ENCODE results near the gene RPL31. TPM values are rescaled to one million over a fixed set of nuclear protein-coding genes. Genes with fewer than 3 reads are reported as not detected.
"Not testable (repeated sequence)": the region's sequence is repeated elsewhere in the genome, so short reads cannot be mapped to it uniquely, and the experiment has no call there.

Gene RPL31
- total RNA-seq, 1 donor from 2014 or later = 1,122 TPM

- intact Hi-C loops (cut with DNase I) = no loop called here
- DNase-seq (ENCODE audit: extremely low spot score in 2 of 2) = no peak
- peaks cover 12% of the 10 kb centered on the region for H3K4me1 ChIP-seq
Measured at GRCh38 chr2:101045330-101045729, 43.2 kb downstream of the RPL31 start.

GRCh38 chr2:101047075-101047766 lies 45.1 kb downstream of the RPL31 start:
- H3K36me3 ChIP-seq = peaks cover 0 to 10% of the 10 kb centered on the region in 2 donors
- H3K4me1 ChIP-seq = peaks cover 12% of the 10 kb centered on the region
- H3K9me3 ChIP-seq = no peaks in the 10 kb centered on the region
- H3K27me3 ChIP-seq = no peaks in the 10 kb centered on the region
- no peak for TF ChIP-seq POLR2AphosphoS5 (IDR thresholded peaks at IDR 0.05; ENCODE audit: insufficient read depth in 1 of 2, low read depth in 1 of 2)
- TF ChIP-seq POLR2A (IDR thresholded peaks at IDR 0.05) = no peak
- no peak for TF ChIP-seq CTCF (IDR thresholded peaks at IDR 0.05)
- DNase-seq (ENCODE audit: extremely low spot score in 2 of 2) = no peak
- no peak overlapping the region for H3K27ac ChIP-seq
- H3K4me3 ChIP-seq = no peak overlapping the region
- intact Hi-C loops (cut with DNase I) = no loop called here

More at GRCh38 chr2:101045330-101045729, 43.2 kb downstream of the RPL31 start:
- no peaks in the 10 kb centered on the region for H3K9me3 ChIP-seq
- H3K27ac ChIP-seq = no peak overlapping the region
- H3K36me3 ChIP-seq = peaks cover 0 to 9% of the 10 kb centered on the region in 2 donors
- H3K27me3 ChIP-seq = no peaks in the 10 kb centered on the region
- H3K4me3 ChIP-seq = no peak overlapping the region
- TF ChIP-seq POLR2AphosphoS5 (IDR thresholded peaks at IDR 0.05; ENCODE audit: insufficient read depth in 1 of 2, low read depth in 1 of 2) (no peak), CTCF (IDR thresholded peaks at IDR 0.05) (no peak), POLR2A (IDR thresholded peaks at IDR 0.05) (no peak)

- Histone ChIP-seq H3K36me3 (peaks cover 0 to 10% of the 10 kb centered on the region in 2 donors), H3K27me3 (no peaks in the 10 kb centered on the region), H3K4me1 (peaks cover 12% of the 10 kb centered on the region), H3K4me3 (no peak overlapping the region), H3K27ac (no peak overlapping the region), H3K9me3 (no peaks in the 10 kb centered on the region)
- intact Hi-C loops (cut with DNase I) = no loop called here
- no peak for TF ChIP-seq POLR2AphosphoS5 (IDR thresholded peaks at IDR 0.05; ENCODE audit: insufficient read depth in 1 of 2, low read depth in 1 of 2)
- no peak for TF ChIP-seq POLR2A (IDR thresholded peaks at IDR 0.05)
- TF ChIP-seq CTCF (IDR thresholded peaks at IDR 0.05) = no peak
- no peak for DNase-seq (ENCODE audit: extremely low spot score in 2 of 2)
Measured at GRCh38 chr2:101047774-101048173, 45.7 kb downstream of the RPL31 start.

- TF ChIP-seq POLR2A (IDR thresholded peaks at IDR 0.05) = no peak
- no peak for TF ChIP-seq CTCF (IDR thresholded peaks at IDR 0.05)
- no peak for TF ChIP-seq POLR2AphosphoS5 (IDR thresholded peaks at IDR 0.05; ENCODE audit: insufficient read depth in 1 of 2, low read depth in 1 of 2)
- H3K27me3 ChIP-seq = no peaks in the 10 kb centered on the region
- no peak for DNase-seq (ENCODE audit: extremely low spot score in 2 of 2)
- H3K9me3 ChIP-seq = no peaks in the 10 kb centered on the region
- intact Hi-C loops (cut with DNase I) = no loop called here
- no peak overlapping the region for H3K27ac ChIP-seq
- H3K36me3 ChIP-seq = peaks cover 0 to 13% of the 10 kb centered on the region in 2 donors
- no peak overlapping the region for H3K4me3 ChIP-seq
- peaks cover 12% of the 10 kb centered on the region for H3K4me1 ChIP-seq
Measured at GRCh38 chr2:101048756-101049155, 46.7 kb downstream of the RPL31 start.

GRCh38 chr2:101050886-101051285 lies 48.8 kb downstream of the RPL31 start:
- DNase-seq (ENCODE audit: extremely low spot score in 2 of 2); H3K9me3 ChIP-seq; H3K27ac ChIP-seq; H3K4me3 ChIP-seq; H3K27me3 ChIP-seq; intact Hi-C loops (cut with DNase I): not testable (repeated sequence)
- Histone ChIP-seq H3K4me1 (peaks cover 12% of the 10 kb centered on the region), H3K36me3 (peaks cover 0 to 17% of the 10 kb centered on the region in 2 donors)
